Osteoblast (primary cell): ENCODE measurements around the gene GAB2. TPM values are rescaled to one million over a fixed set of nuclear protein-coding genes. Genes with fewer than 3 reads are reported as not detected.

ENCODE experiments used
- DNase-seq: peaks from one replicate; pipeline ENCODE4 v3.0.0; 2011; ENCODE audit warnings: low spot score, mixed read lengths; ENCODE audit not compliant: insufficient read length; ENCODE audit errors: missing footprints
- H2AFZ ChIP-seq: 2 replicates; pipeline ENCODE4 v1.6.0; 2011; ENCODE audit warnings: mild to moderate bottlenecking, low read length
- H3K27ac ChIP-seq: 2 replicates; pipeline ENCODE4 v1.5.1; 2011; ENCODE audit warnings: mild to moderate bottlenecking, low read depth, low read length, moderate library complexity
- H3K27me3 ChIP-seq: 2 replicates; pipeline ENCODE4 v1.6.0; 2012; ENCODE audit warnings: mild to moderate bottlenecking, control low read depth, inconsistent platforms, low read length, moderate library complexity; ENCODE audit not compliant: insufficient read depth
- H3K36me3 ChIP-seq: 2 replicates; pipeline ENCODE4 v1.5.1; 2011; ENCODE audit warnings: mild to moderate bottlenecking, low read length, control low read depth, moderate library complexity; ENCODE audit not compliant: insufficient read depth
- H3K4me1 ChIP-seq: 2 replicates; pipeline ENCODE4 v1.5.1; 2011; ENCODE audit warnings: mild to moderate bottlenecking, low read length, control low read depth, moderate library complexity; ENCODE audit not compliant: insufficient read depth
- H3K4me2 ChIP-seq: 2 replicates; pipeline ENCODE4 v1.6.0; 2011; ENCODE audit warnings: mild to moderate bottlenecking, low read length; ENCODE audit not compliant: insufficient read depth
- H3K4me3 ChIP-seq: fragments of 200-600 bp; sonication (generic); 3 replicates; pipeline ENCODE4 v1.5.1; 2012; ENCODE audit warnings: mild to moderate bottlenecking, low read length, inconsistent platforms; ENCODE audit not compliant: insufficient read depth
- H3K79me2 ChIP-seq: 2 replicates; pipeline ENCODE4 v1.6.0; 2012; ENCODE audit warnings: mild to moderate bottlenecking, low read length, control low read depth, inconsistent platforms; ENCODE audit not compliant: insufficient read depth
- H3K9me3 ChIP-seq: 2 replicates; pipeline ENCODE4 v1.5.1; 2011; ENCODE audit warnings: low read depth, low read length, control low read depth
- H4K20me1 ChIP-seq: 2 replicates; pipeline ENCODE4 v1.6.0; 2012; ENCODE audit warnings: mild to moderate bottlenecking, low read length, control low read depth; ENCODE audit not compliant: insufficient read depth
- CTCF ChIP-seq: IDR thresholded peaks from 2 replicates; pipeline ENCODE4 v1.5.1; 2011; ENCODE audit warnings: mild to moderate bottlenecking, low read depth, low read length, moderate library complexity; ENCODE audit errors: extremely low read depth
- total RNA-seq: library from RNA; depleted of rRNA; stranded (reverse); fragments of >200 nt; gene quantifications from 2 replicates; pipeline ENCODE4 v1.2.3, GENCODE V29; 2012

Gene GAB2
- total RNA-seq, 1 donor: 18.5 TPM

DNA sequence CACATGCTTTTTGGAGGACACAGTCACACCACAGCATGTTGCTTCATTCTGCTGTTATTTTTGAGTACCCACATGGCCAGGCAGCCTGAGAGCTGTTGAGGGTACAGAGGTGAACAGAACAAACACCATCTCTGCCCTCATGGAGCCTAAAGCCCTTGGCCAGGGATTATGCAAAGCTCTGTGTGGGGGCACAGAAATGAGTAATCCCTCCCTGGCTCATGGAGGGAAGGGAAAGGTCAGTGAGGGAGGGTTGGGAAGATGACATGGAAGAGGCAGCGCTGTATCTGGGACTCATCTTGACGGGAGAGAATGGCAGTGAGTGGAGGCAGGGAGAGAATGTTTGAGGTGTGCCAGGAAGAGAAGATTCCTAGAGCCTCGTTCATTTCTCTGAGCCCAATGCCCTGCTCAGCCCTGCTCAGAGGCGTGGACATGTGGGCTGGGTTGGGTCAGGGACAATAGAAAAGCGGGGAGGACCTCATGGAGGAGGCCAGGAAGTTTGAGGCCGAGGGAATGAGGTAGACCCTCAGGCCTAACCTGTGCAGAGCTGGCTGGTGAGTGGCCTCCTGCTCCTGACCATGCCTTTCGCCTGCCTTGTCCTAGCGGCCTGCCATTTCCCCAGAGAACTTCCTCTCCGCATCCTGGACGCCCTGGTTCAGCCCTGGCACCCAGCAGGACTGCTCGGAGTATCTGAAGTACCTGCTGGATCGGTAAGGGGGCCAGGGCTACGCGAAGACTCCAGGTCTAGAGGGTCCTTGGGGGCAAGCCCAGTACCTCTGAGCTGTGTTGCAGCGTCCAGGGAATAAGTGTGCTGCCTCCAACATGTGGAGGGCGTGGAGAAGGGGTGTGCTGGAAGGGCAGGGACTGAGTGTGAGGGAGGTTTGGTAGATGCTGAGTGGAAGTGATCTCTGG lies 209.1 kb downstream of the GAB2 start:
- Histone ChIP-seq H3K4me3 (no peak overlapping the region), H3K27me3 (no peaks in the 10 kb centered on the region), H2AFZ (no peak overlapping the region), H3K4me1 (peaks cover 24% of the 10 kb centered on the region), H3K79me2 (peaks cover 33% of the 10 kb centered on the region), H3K4me2 (no peak overlapping the region), H4K20me1 (peaks cover 23% of the 10 kb centered on the region), H3K27ac (peak overlapping the region; percentile 58), H3K36me3 (peaks cover 57% of the 10 kb centered on the region), H3K9me3 (no peaks in the 10 kb centered on the region)
- peak; percentile 95 for DNase-seq
- no peak for TF ChIP-seq CTCF

GRCh38 chr11:78207532-78208256 lies 209.9 kb downstream of the GAB2 start:
- H3K9me3 ChIP-seq: no peaks in the 10 kb centered on the region
- H4K20me1 ChIP-seq: peaks cover 15% of the 10 kb centered on the region
- no peak for TF ChIP-seq CTCF
- peaks cover 30% of the 10 kb centered on the region for H3K79me2 ChIP-seq
- no peaks in the 10 kb centered on the region for H3K27me3 ChIP-seq
- H3K27ac ChIP-seq: peak overlapping the region; percentile 58
- H3K4me2 ChIP-seq: no peak overlapping the region
- no peak overlapping the region for H3K4me3 ChIP-seq
- no peak overlapping the region for H2AFZ ChIP-seq
- peaks cover 61% of the 10 kb centered on the region for H3K36me3 ChIP-seq
- no peak for DNase-seq
- H3K4me1 ChIP-seq: peaks cover 18% of the 10 kb centered on the region

- no peak for DNase-seq
- Histone ChIP-seq H3K27ac (no peak overlapping the region), H3K79me2 (peaks cover 18% of the 10 kb centered on the region), H3K9me3 (no peaks in the 10 kb centered on the region), H3K4me3 (no peak overlapping the region), H3K4me2 (no peak overlapping the region), H4K20me1 (peaks cover 9% of the 10 kb centered on the region), H3K36me3 (peaks cover 72% of the 10 kb centered on the region), H3K4me1 (peaks cover 12% of the 10 kb centered on the region), H3K27me3 (no peaks in the 10 kb centered on the region), H2AFZ (no peak overlapping the region)
- TF ChIP-seq CTCF: no peak
These were observed 211.9 kb downstream of the GAB2 start for GRCh38 chr11:78205691-78206090.

- peaks cover 17% of the 10 kb centered on the region for H3K79me2 ChIP-seq
- no peak for TF ChIP-seq CTCF
- H3K36me3 ChIP-seq: peaks cover 72% of the 10 kb centered on the region
- H3K9me3 ChIP-seq: no peaks in the 10 kb centered on the region
- peaks cover 12% of the 10 kb centered on the region for H3K4me1 ChIP-seq
- H4K20me1 ChIP-seq: peaks cover 9% of the 10 kb centered on the region
- H2AFZ ChIP-seq: no peak overlapping the region
- H3K4me2 ChIP-seq: no peak overlapping the region
- no peak overlapping the region for H3K4me3 ChIP-seq
- no peak overlapping the region for H3K27ac ChIP-seq
- no peak for DNase-seq
- no peaks in the 10 kb centered on the region for H3K27me3 ChIP-seq
These were observed 212.4 kb downstream of the GAB2 start for GRCh38 chr11:78205256-78205655.
